AG10803 (cell line): ENCODE results near the gene ARFGAP2.

ENCODE experiments used
- DNase-seq: peaks from one replicate; pipeline ENCODE4 v3.0.0; 2010; ENCODE audit warnings: low read depth
- H3K4me3 ChIP-seq: 2 replicates; pipeline ENCODE4 v1.5.1; 2011; ENCODE audit warnings: mild to moderate bottlenecking, low read length, control low read depth
- CTCF ChIP-seq: conservative IDR thresholded peaks from 2 replicates; pipeline ENCODE4 v1.5.1; 2011; ENCODE audit warnings: mild to moderate bottlenecking, low read length, control low read depth, inconsistent platforms

ARFGAP2 gene

DNA sequence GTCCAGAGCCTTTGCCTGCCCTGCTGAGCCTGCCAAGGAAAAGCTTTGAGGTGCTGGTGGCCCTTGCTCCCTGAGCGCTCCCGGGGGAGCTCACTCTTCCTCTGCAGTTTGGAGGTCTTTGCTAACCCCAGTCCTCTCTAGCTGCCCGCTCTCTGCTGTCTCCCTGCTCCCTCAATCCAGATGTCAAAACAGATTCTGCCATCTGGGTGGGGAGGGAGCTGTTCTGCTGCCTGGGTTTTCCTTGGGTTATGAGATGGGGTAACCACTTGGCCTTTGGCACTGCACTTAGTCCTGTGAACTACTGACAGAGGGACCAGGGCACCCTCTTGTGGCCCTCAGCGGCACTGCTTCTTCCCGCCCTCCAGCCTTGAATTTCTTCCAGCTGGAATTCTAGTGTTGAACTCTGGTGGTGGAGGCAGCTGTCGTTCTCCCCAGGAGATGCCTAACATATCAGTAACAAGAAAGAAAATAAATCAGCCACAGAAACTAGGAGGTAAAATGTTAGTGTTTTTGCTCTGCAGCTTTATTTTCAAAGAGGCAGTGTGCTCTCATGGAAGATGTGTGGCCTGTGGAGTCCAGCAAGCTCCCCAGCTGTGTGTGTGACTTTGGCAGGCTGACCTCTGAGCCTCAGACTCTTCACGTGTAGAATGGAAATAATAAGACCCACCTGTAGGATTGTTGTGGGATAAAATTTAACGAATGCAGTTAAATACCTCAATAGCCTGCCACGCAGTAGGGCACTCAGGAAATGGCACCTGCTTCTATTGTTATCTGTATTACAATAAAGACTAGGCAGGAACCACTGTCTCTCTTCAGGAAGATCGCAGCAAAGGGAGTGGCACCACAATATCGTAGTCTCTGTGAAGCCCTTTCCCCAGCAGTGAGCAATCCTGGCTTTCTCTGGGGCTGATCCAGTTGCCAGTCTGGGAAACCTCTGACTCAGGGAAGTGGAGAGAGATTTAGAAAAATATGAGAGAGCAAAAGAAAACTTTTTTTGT lies 23.4 kb downstream of the ARFGAP2 start:
- H3K4me3 ChIP-seq, result no peak overlapping the region
- TF ChIP-seq CTCF, result peak; percentile 98
- DNase-seq, result peak; percentile 88

GRCh38 chr11:47152126-47152952 lies 24.3 kb downstream of the ARFGAP2 start:
- no peak overlapping the region for H3K4me3 ChIP-seq
- no peak for DNase-seq
- no peak for TF ChIP-seq CTCF

- DNase-seq, result no peak
- no peak for TF ChIP-seq CTCF
- no peak overlapping the region for H3K4me3 ChIP-seq
Measured at GRCh38 chr11:47149782-47150181, 26.9 kb downstream of the ARFGAP2 start.

DNA sequence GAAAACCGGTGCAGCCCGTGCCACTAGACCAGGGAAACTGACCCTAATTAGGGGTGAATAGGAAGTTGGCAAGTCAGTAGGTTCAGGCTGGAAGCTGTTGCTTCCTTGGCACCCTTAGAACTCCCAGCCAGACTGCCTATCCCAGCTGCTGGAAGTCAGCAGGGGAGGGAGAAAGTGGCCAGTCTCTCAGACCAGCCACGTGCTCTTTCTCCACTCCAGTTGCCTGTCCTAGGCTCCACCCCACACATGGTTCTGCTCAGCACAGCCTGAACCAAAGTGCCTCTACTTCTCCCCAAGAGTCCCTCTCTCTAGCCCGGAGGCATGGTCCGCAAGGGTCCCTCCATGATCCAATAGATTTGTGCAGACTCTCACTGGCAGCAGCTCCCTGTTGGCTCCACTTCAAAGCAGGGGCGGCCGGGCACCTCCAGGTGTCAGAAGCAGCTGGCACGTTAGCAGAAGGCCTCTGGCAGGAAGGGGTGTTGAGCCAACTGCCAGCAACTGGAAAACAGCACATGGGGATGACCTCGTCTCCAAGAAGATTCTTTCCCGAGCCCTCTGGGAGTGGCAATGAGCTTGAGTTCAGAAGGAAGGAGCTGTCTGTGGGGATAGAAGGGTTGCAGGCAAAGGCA lies 27.7 kb downstream of the ARFGAP2 start:
- peak; percentile 47 for DNase-seq
- no peak overlapping the region for H3K4me3 ChIP-seq
- TF ChIP-seq CTCF, result no peak

- no peak for TF ChIP-seq CTCF
- H3K4me3 ChIP-seq, result no peak overlapping the region
- no peak for DNase-seq
Measured at GRCh38 chr11:47148270-47148669, 28.4 kb downstream of the ARFGAP2 start.

DNA sequence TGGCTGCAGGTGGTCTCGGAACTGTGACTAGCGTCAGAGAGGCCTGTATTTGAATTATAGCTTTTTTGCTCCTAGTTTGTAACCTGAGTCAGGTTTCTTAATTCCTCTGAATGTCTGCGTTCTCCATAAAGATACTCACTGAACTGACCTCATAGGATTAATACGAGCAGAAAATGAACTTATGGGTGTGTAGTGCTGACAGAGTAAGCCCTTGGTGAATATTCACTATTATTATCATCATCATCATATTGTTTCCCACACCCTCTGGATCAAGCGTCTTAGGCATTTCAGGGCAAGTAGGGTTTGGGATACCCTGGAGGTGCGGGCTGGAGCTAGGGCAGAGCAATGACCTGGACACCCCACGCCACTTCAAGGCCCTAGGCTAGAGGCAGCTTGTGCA lies 29.0 kb downstream of the ARFGAP2 start:
- H3K4me3 ChIP-seq, result no peak overlapping the region

More for the DNA sequence above, 29.0 kb downstream of the ARFGAP2 start:
- no peak for TF ChIP-seq CTCF
- DNase-seq, result no peak
